WERI-Rb-1 (cell line): ENCODE data around the gene THTPA.
"Not testable (repeated sequence)": the region's sequence is repeated elsewhere in the genome, so short reads cannot be mapped to it uniquely, and the experiment has no call there.

Experiments used
- DNase-seq: peaks from one replicate; pipeline ENCODE4 v3.0.0-alpha.2; 2020
- H3K27ac ChIP-seq: fragments of 250-450 bp; sonication (Bioruptor Pico); 2 replicates; pipeline ENCODE4 v1.5.1; 2020; ENCODE audit warnings: mild to moderate bottlenecking, moderate library complexity
- H3K27me3 ChIP-seq: fragments of 250-450 bp; sonication (Bioruptor Pico); 2 replicates; pipeline ENCODE4 v1.5.1; 2021; ENCODE audit warnings: mild to moderate bottlenecking, low read depth, moderate library complexity; ENCODE audit not compliant: insufficient read depth, severe bottlenecking
- H3K36me3 ChIP-seq: fragments of 250-450 bp; sonication (Bioruptor Pico); 2 replicates; pipeline ENCODE4 v1.5.1; 2020; ENCODE audit warnings: mild to moderate bottlenecking, moderate library complexity
- H3K4me3 ChIP-seq: 2 replicates; pipeline ENCODE4 v1.5.1; 2011; ENCODE audit warnings: low read depth, mild to moderate bottlenecking, control low read depth, low read length
- H3K9me3 ChIP-seq: fragments of 250-450 bp; sonication (Bioruptor Pico); 2 replicates; pipeline ENCODE4 v1.5.1; 2021; ENCODE audit warnings: mild to moderate bottlenecking, moderate library complexity; ENCODE audit not compliant: severe bottlenecking
- CTCF ChIP-seq: IDR thresholded peaks from 2 replicates; pipeline ENCODE4 v1.5.1; 2011; ENCODE audit warnings: low read depth, mild to moderate bottlenecking, control low read depth, inconsistent platforms, low read length

THTPA gene

GRCh38 chr14:23588884-23589598 lies 33.0 kb downstream of the THTPA start:
- peak; percentile 90 for TF ChIP-seq CTCF
- DNase-seq, result peak; percentile 93
- peak overlapping the region; percentile 47; the same call in 1 of the 2 replicates for H3K27ac ChIP-seq

GRCh38 chr14:23589606-23590005 lies 33.5 kb downstream of the THTPA start:
- H3K9me3 ChIP-seq, result no peaks in the 10 kb centered on the region
- DNase-seq, result no peak
- H3K4me3 ChIP-seq, result no peak overlapping the region
- no peaks in the 10 kb centered on the region for H3K36me3 ChIP-seq
- no peak for TF ChIP-seq CTCF
- no peak overlapping the region for H3K27ac ChIP-seq
- H3K27me3 ChIP-seq, result no peaks in the 10 kb centered on the region

More at GRCh38 chr14:23588884-23589598, 33.0 kb downstream of the THTPA start:
- Histone ChIP-seq H3K4me3 (no peak overlapping the region), H3K36me3 (no peaks in the 10 kb centered on the region), H3K9me3 (no peaks in the 10 kb centered on the region), H3K27me3 (no peaks in the 10 kb centered on the region)

- H3K9me3 ChIP-seq, result no peaks in the 10 kb centered on the region
- DNase-seq, result no peak
- H3K27ac ChIP-seq, result no peak overlapping the region
Observed at GRCh38 chr14:23590198-23590597, 34.1 kb downstream of the THTPA start.

GRCh38 chr14:23594191-23594590 lies 38.1 kb downstream of the THTPA start:
- DNase-seq, H3K9me3 ChIP-seq, H3K27me3 ChIP-seq, H3K27ac ChIP-seq, H3K4me3 ChIP-seq, H3K36me3 ChIP-seq: not testable (repeated sequence)

More at GRCh38 chr14:23590198-23590597, 34.1 kb downstream of the THTPA start:
- no peaks in the 10 kb centered on the region for H3K36me3 ChIP-seq
- no peak overlapping the region for H3K4me3 ChIP-seq
- H3K27me3 ChIP-seq, result no peaks in the 10 kb centered on the region
- no peak for TF ChIP-seq CTCF

- H3K27me3 ChIP-seq, result no peaks in the 10 kb centered on the region
- no peak overlapping the region for H3K27ac ChIP-seq
- no peaks in the 10 kb centered on the region for H3K36me3 ChIP-seq
- no peak for DNase-seq
- H3K9me3 ChIP-seq, result no peaks in the 10 kb centered on the region
- TF ChIP-seq CTCF, result no peak
- H3K4me3 ChIP-seq, result no peak overlapping the region
Observed at GRCh38 chr14:23600322-23600707, 44.2 kb downstream of the THTPA start.

- TF ChIP-seq CTCF, result no peak
- DNase-seq, result no peak
- Histone ChIP-seq H3K27me3 (no peaks in the 10 kb centered on the region), H3K27ac (no peak overlapping the region), H3K36me3 (no peaks in the 10 kb centered on the region), H3K9me3 (no peaks in the 10 kb centered on the region), H3K4me3 (no peak overlapping the region)
Observed at GRCh38 chr14:23600806-23601205, 44.7 kb downstream of the THTPA start.
